Measurements from ENCODE around the gene HOXB4. TPM values are rescaled to one million over a fixed set of nuclear protein-coding genes. Genes with fewer than 3 reads are reported as not detected.

Gene HOXB4
- total RNA-seq, 1 experiment from 2014 or later, result 2.0 TPM

GRCh38 chr17:48532261-48532660 is 45.9 kb downstream of the HOXB4 start:
- H3K4me1 ChIP-seq (replicated peaks; ENCODE audit: insufficient read depth), result 0 out of 2 replicates have a peak, but pooled peaks cover 9% of the 10 kb centered on the region
- POLR2A ChIA-PET (ENCODE audit: unreplicated experiment), result no interaction called here
- H4K20me1 ChIP-seq (ENCODE audit: insufficient read depth), result no peaks in the 10 kb centered on the region
- TF ChIP-seq EZH2 (IDR thresholded peaks at IDR 0.05; ENCODE audit: low read depth), result no peak
- TF ChIP-seq CTCF (conservative IDR thresholded peaks at IDR 0.05), result no peak
- intact Hi-C loops (cut with micrococcal nuclease; ENCODE audit: unreplicated experiment), result no loop called here
- H3K4me2 ChIP-seq, result no peak overlapping the region
- no peaks in the 10 kb centered on the region for H3K9me2 ChIP-seq (ENCODE audit: insufficient read depth)
- BruUV-seq (replicated peaks), result no TSS peak
- no peaks in the 10 kb centered on the region for H3K79me2 ChIP-seq (ENCODE audit: low read depth)
- no peaks in the 10 kb centered on the region for H3K27me3 ChIP-seq (ENCODE audit: insufficient read depth, low read depth)
- DNase-seq, result no peak
- H3K27ac ChIP-seq, result no peak overlapping the region
- CTCF ChIA-PET, result no interaction called here
- H3K4me3 ChIP-seq, result no peak overlapping the region
- peaks cover 4% of the 10 kb centered on the region; the same call in 1 of the 2 replicates for H3F3A ChIP-seq (ENCODE audit: insufficient read depth, low read depth)
- no peaks in the 10 kb centered on the region for H3K36me3 ChIP-seq (ENCODE audit: low read depth)
- no peak overlapping the region for H2AFZ ChIP-seq
- H3K9me3 ChIP-seq (ENCODE audit: insufficient read depth, low read depth), result no peaks in the 10 kb centered on the region

- intact Hi-C loops (cut with micrococcal nuclease; ENCODE audit: unreplicated experiment), result no loop called here
- H3K27ac ChIP-seq, result no peak within 1 kb of the TSS
- H2AFZ ChIP-seq, result no peak within 1 kb of the TSS
- no peak within 1 kb of the TSS for H3K4me2 ChIP-seq
- POLR2A ChIA-PET (ENCODE audit: unreplicated experiment), result no interaction called here
- no peaks in the 10 kb centered on the region for H3K9me3 ChIP-seq (ENCODE audit: insufficient read depth, low read depth)
- CTCF ChIA-PET, result no interaction called here
- peaks cover 4% of the 10 kb centered on the region; the same call in 1 of the 2 replicates for H3F3A ChIP-seq (ENCODE audit: insufficient read depth, low read depth)
- no peaks in the 10 kb centered on the region for H3K4me1 ChIP-seq (replicated peaks; ENCODE audit: insufficient read depth)
- H3K36me3 ChIP-seq (ENCODE audit: low read depth), result no peaks in the 10 kb centered on the region
- no peak within 1 kb of the TSS for H3K4me3 ChIP-seq
- BruUV-seq (replicated peaks), result no TSS peak
- H4K20me1 ChIP-seq (ENCODE audit: insufficient read depth), result no peaks in the 10 kb centered on the region
- H3K9me2 ChIP-seq (ENCODE audit: insufficient read depth), result no peaks in the 10 kb centered on the region
- TF ChIP-seq CTCF (conservative IDR thresholded peaks at IDR 0.05) (no peak), EZH2 (IDR thresholded peaks at IDR 0.05; ENCODE audit: low read depth) (no peak)
- H3K79me2 ChIP-seq (ENCODE audit: low read depth), result no peaks in the 10 kb centered on the region
- H3K27me3 ChIP-seq (ENCODE audit: insufficient read depth, low read depth), result no peaks in the 10 kb centered on the region
- no peak for DNase-seq
Measured at GRCh38 chr17:48530887-48531272, 47.3 kb downstream of the HOXB4 start, which contains the start of gene HOXB1. HOXB1 (minus strand) TSS chr17:48531011; CDS start chr17:48530904, 107 bp downstream.

- CTCF ChIA-PET, result no interaction called here
Measured at GRCh38 chr17:48530208-48530886, 47.8 kb downstream of the HOXB4 start.

More at GRCh38 chr17:48530208-48530886, 47.8 kb downstream of the HOXB4 start:
- POLR2A ChIA-PET (ENCODE audit: unreplicated experiment), result no interaction called here
- intact Hi-C loops (cut with micrococcal nuclease; ENCODE audit: unreplicated experiment), result no loop called here
- Histone ChIP-seq H3K9me3 (ENCODE audit: insufficient read depth, low read depth) (no peaks in the 10 kb centered on the region), H3K4me2 (no peak overlapping the region), H3K9me2 (ENCODE audit: insufficient read depth) (no peaks in the 10 kb centered on the region), H3F3A (ENCODE audit: insufficient read depth, low read depth) (peaks cover 4% of the 10 kb centered on the region; the same call in 1 of the 2 replicates), H3K4me3 (no peak overlapping the region), H3K27ac (no peak overlapping the region), H2AFZ (no peak overlapping the region), H4K20me1 (ENCODE audit: insufficient read depth) (no peaks in the 10 kb centered on the region), H3K36me3 (ENCODE audit: low read depth) (no peaks in the 10 kb centered on the region), H3K4me1 (replicated peaks; ENCODE audit: insufficient read depth) (no peaks in the 10 kb centered on the region), H3K27me3 (ENCODE audit: insufficient read depth, low read depth) (no peaks in the 10 kb centered on the region), H3K79me2 (ENCODE audit: low read depth) (no peaks in the 10 kb centered on the region)
- no peak for TF ChIP-seq EZH2 (IDR thresholded peaks at IDR 0.05; ENCODE audit: low read depth)
- no peak for TF ChIP-seq CTCF (conservative IDR thresholded peaks at IDR 0.05)
- no peak for DNase-seq
- no TSS peak for BruUV-seq (replicated peaks)

Measured in PC-9 (cell line).